GM08714 (cell line): ENCODE measurements around the gene RWDD4.

Source experiments
- H3K4me3 ChIP-seq: fragments of 200-500 bp; sonication (Bioruptor generic); 2 replicates; pipeline ENCODE4 v1.5.1; 2014; ENCODE audit warnings: mild to moderate bottlenecking, low read length, inconsistent platforms
- ZNF274 ChIP-seq: IDR thresholded peaks from 2 replicates; pipeline ENCODE4 v1.6.1; 2012; ENCODE audit warnings: mild to moderate bottlenecking, low read depth, low read length

RWDD4 gene

GRCh38 chr4:183596067-183596757 lies 62.8 kb downstream of the RWDD4 start:
- TF ChIP-seq ZNF274 = no peak
- H3K4me3 ChIP-seq = no peak overlapping the region

GRCh38 chr4:183594823-183595222 lies 64.2 kb downstream of the RWDD4 start:
- TF ChIP-seq ZNF274 = no peak
- H3K4me3 ChIP-seq = no peak overlapping the region

GRCh38 chr4:183591301-183591700 lies 67.7 kb downstream of the RWDD4 start:
- TF ChIP-seq ZNF274 = no peak
- no peak overlapping the region for H3K4me3 ChIP-seq
